Muscle layer of duodenum (tissue), 2 donors: ENCODE results near the gene PLA2G4B.

Experiments
- H3K27ac ChIP-seq: one replicate; pipeline ENCODE4 v1.7.0; 2013; ENCODE audit warnings: mild to moderate bottlenecking, low read length
- H3K27me3 ChIP-seq: one replicate; pipeline ENCODE4 v1.7.0; 2013; ENCODE audit warnings: low read depth, mild to moderate bottlenecking, control low read depth, low read length
- H3K36me3 ChIP-seq, 2 donors: one replicate each; pipeline ENCODE4 v1.7.0; 2013; ENCODE audit warnings: low read length in 2 of 2, control low read depth in 1 of 2, mild to moderate bottlenecking in 1 of 2; ENCODE audit not compliant: insufficient read depth in 2 of 2, control insufficient read depth in 1 of 2
- H3K4me1 ChIP-seq, 2 donors: one replicate each; pipeline ENCODE4 v1.7.0; 2013; ENCODE audit warnings: low read length in 2 of 2, mild to moderate bottlenecking in 2 of 2, control low read depth in 1 of 2, moderate library complexity in 1 of 2; ENCODE audit not compliant: insufficient read depth in 2 of 2, control insufficient read depth in 1 of 2
- H3K4me3 ChIP-seq, 2 donors: one replicate each; pipeline ENCODE4 v1.7.0; 2013; ENCODE audit warnings: low read length in 2 of 2, low read depth in 1 of 2, mild to moderate bottlenecking in 1 of 2
- H3K9me3 ChIP-seq, 2 donors: one replicate each; pipeline ENCODE4 v1.7.0; 2013; ENCODE audit warnings: low read length in 2 of 2, control low read depth in 1 of 2, mild to moderate bottlenecking in 1 of 2; ENCODE audit not compliant: control insufficient read depth in 1 of 2
- donor health status: healthy.

Gene PLA2G4B

DNA sequence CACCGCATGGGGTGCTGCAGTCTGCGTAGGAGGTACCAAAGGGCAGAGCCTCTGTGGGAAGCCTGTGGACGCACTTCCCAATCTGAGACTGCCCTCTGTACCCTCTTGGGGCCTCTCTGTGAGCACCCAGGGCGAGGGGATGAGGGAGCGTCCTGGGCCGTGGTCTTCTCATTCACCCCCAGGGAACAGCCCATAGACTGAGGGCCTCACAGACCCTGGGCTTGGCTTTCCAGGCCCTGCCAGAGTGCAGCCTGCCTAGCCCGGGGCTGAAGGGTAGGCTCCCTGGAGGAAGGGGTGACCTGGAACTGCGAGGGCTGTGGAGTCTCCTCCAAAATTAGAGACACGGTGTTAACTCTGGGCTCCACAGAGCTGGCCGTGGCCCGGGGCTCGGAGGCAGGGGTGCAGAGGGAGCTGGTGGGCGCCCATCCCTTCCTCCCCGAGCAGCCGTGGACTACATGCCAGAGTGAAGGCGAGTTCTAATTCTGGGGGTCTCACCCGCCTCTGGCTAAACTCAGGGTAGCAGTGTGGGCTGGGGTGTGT lies 55.7 kb downstream of the PLA2G4B start:
- H3K27me3 ChIP-seq: no peaks in the 10 kb centered on the region
- H3K4me3 ChIP-seq: peak overlapping the region in 1 of 2 donors; percentile 40
- H3K36me3 ChIP-seq: no peaks in the 10 kb centered on the region
- H3K27ac ChIP-seq: no peak overlapping the region
- peaks cover 4 to 28% of the 10 kb centered on the region in 2 donors for H3K4me1 ChIP-seq
- no peaks in the 10 kb centered on the region for H3K9me3 ChIP-seq

DNA sequence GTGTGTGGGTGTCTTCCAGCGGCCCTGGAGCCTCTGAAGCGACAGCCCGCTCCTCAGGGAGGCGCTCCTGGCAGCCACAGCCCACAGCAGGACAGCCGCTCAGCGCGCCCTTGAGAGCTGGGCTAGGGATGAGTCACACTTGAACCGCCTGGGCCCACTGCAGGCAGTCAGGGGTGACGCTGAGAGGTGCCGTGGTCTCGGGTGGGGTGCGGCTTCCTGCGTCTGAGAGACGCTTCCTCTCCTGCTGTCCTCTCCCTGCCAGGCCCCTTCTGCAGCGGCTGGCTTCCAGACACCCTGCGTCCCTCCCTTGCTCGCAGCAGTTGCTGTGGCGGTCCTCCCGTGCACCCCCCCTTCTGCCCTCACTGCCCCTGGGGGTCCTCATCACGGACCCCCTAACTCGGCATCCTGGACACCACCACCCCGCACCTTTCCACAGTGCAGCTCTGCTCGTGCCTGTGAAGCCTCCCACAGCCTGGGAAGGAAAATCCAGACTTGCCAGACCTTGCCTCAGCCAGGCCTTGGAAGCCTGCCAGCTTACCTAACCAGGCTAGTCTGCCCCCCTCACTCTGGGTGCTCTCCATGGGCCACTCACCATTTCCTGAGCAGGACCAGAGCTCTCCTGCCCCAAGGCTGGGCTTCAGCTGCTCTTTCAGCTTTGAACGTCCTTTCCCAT lies 56.3 kb downstream of the PLA2G4B start:
- H3K4me3 ChIP-seq: peak overlapping the region in 1 of 2 donors; percentile 40
- H3K27ac ChIP-seq: no peak overlapping the region
- peaks cover 4 to 28% of the 10 kb centered on the region in 2 donors for H3K4me1 ChIP-seq

DNA sequence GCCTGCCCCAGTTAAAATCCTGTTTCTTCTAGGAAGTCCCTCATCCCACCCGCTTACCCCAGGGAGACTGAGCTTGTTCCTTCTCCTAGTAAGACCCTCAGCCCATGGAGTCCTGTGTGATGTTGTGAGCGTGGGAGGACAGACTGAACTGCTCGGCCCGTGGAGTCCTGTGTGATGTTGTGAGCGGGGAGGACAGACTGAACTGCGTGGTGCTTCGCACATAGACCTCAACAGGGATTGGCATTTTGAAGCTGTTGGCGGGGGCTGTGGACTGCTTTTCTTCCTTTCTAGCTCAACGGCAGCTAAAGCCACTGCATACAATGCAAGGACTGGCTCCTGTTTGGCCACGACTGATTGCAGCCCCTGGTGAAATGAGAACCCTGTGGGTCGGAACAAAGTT lies 56.8 kb downstream of the PLA2G4B start:
- Histone ChIP-seq H3K4me3 (no peak overlapping the region), H3K36me3 (peaks cover 0 to 8% of the 10 kb centered on the region in 2 donors), H3K27ac (no peak overlapping the region), H3K9me3 (no peaks in the 10 kb centered on the region), H3K4me1 (peaks cover 4 to 28% of the 10 kb centered on the region in 2 donors), H3K27me3 (no peaks in the 10 kb centered on the region)

More for the DNA sequence above, 56.3 kb downstream of the PLA2G4B start:
- H3K36me3 ChIP-seq: peaks cover 0 to 5% of the 10 kb centered on the region in 2 donors
- H3K27me3 ChIP-seq: no peaks in the 10 kb centered on the region
- H3K9me3 ChIP-seq: no peaks in the 10 kb centered on the region

DNA sequence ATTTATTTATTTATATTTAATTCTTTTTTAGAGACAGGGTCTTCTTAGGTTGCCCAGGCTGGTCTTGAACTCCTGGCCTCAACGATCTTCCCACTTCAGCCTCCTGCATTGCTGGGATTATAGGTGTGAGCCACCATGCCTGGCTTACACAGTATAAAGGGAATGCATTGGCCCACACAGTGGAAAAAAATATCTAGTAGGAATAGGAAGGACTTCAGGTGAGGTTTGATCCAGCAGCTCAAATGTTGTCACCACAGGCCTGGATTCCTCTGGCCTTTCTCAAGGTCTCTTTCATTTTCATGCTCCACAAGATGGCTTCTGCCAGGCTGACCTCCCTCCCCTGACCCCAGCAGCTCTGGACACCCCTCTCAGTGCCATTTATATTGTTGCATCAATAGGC lies 57.3 kb downstream of the PLA2G4B start:
- Histone ChIP-seq H3K27ac (no peak overlapping the region), H3K4me3 (no peak overlapping the region), H3K4me1 (peaks cover 4 to 28% of the 10 kb centered on the region in 2 donors), H3K9me3 (no peaks in the 10 kb centered on the region), H3K27me3 (no peaks in the 10 kb centered on the region), H3K36me3 (peaks cover 3 to 13% of the 10 kb centered on the region in 2 donors)

DNA sequence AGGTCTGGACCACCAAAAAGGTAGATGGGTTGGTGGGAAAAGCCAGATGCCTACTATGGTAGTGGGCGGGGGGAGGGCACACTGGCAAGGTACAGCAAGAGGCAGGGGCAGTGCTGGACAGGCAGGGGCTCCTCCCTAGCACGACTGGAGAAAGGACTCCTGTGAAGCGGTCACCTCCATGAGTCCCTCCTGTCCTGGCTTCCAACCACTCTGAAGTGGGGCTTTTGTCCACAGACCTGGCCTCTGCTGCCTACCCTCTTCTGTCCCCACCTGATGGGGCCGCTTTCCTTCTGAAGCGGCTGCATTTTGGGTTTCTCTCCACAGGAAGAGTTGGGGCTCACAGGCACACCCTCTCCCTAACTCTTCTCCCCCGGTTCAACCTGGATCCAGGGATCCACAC lies 57.9 kb downstream of the PLA2G4B start:
- no peak overlapping the region for H3K4me3 ChIP-seq
- H3K4me1 ChIP-seq: peaks cover 4 to 28% of the 10 kb centered on the region in 2 donors
- no peaks in the 10 kb centered on the region for H3K9me3 ChIP-seq
- H3K36me3 ChIP-seq: peaks cover 4 to 13% of the 10 kb centered on the region in 2 donors
- no peak overlapping the region for H3K27ac ChIP-seq
- H3K27me3 ChIP-seq: no peaks in the 10 kb centered on the region

DNA sequence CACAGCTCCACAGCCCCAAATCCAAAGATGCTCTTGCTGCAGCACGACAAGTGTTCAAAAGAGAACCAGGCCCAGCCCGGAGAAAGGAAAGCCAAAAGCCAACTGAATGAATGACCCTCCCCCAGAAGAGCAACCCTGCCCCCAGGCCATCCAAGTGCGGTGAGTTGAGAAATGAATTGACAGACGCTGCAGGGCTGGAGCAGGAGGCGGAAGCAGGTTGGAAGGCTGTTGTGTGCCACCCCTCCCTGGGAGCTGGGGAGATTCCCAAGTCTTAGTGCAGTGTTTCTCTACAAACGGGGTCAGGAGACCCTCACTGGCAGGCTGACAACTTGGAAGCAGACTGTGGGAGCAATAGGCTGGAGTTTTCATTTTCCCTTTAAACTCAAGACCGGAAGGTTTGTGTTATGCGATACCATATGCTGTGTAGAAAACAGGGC lies 58.7 kb downstream of the PLA2G4B start:
- Histone ChIP-seq H3K27me3 (no peaks in the 10 kb centered on the region), H3K36me3 (peaks cover 4 to 13% of the 10 kb centered on the region in 2 donors), H3K4me1 (peaks cover 4 to 24% of the 10 kb centered on the region in 2 donors), H3K4me3 (no peak overlapping the region), H3K9me3 (no peaks in the 10 kb centered on the region), H3K27ac (no peak overlapping the region)
